HG03139 (cell line): ENCODE results near the gene RELN.
"Not testable (repeated sequence)": the region's sequence is repeated elsewhere in the genome, so short reads cannot be mapped to it uniquely, and the experiment has no call there.

Experiments
- ATAC-seq: cut with Tn5 transposase; IDR thresholded peaks from one replicate; pipeline ENCODE4 v1.9.1; 2021; ENCODE audit not compliant: unreplicated experiment

RELN gene

GRCh38 chr7:103524042-103524907, 465.2 kb downstream of the RELN start:
- no peak for ATAC-seq

- ATAC-seq: no peak
Measured at GRCh38 chr7:103521937-103522336, 467.5 kb downstream of the RELN start.

GRCh38 chr7:103504505-103505135, 484.8 kb downstream of the RELN start:
- ATAC-seq: no peak

- ATAC-seq: no peak
Measured at GRCh38 chr7:103501206-103501605, 488.3 kb downstream of the RELN start.

- ATAC-seq: no peak
Measured at GRCh38 chr7:103499976-103500375, 489.5 kb downstream of the RELN start.

- no peak for ATAC-seq
Measured at GRCh38 chr7:103487419-103487818, 502.0 kb downstream of the RELN start.

- ATAC-seq: not testable (repeated sequence)
Measured at GRCh38 chr7:103486873-103487272, 502.6 kb downstream of the RELN start.

- ATAC-seq: no peak
Measured at GRCh38 chr7:103480771-103481170, 508.7 kb downstream of the RELN start.

- no peak for ATAC-seq
Measured at GRCh38 chr7:103474956-103475355, 514.5 kb downstream of the RELN start.

GRCh38 chr7:103469095-103469948, 520.1 kb downstream of the RELN start:
- no peak for ATAC-seq

GRCh38 chr7:103466814-103467213, 522.6 kb downstream of the RELN start:
- no peak for ATAC-seq

- no peak for ATAC-seq
Measured at GRCh38 chr7:103462358-103462757, 527.1 kb downstream of the RELN start.

GRCh38 chr7:103447073-103447960, 542.1 kb downstream of the RELN start:
- ATAC-seq: no peak

- ATAC-seq: no peak
Measured at GRCh38 chr7:103446049-103446520, 543.4 kb downstream of the RELN start, which contains the start of gene SLC26A5. Gene SLC26A5 (minus strand): TSS chr7:103446207. CDS start chr7:103421514, 24,693 bp downstream.

- ATAC-seq: no peak
Measured at GRCh38 chr7:103445228-103446048, 544.0 kb downstream of the RELN start.

- no peak for ATAC-seq
Measured at GRCh38 chr7:103439661-103440060, 549.8 kb downstream of the RELN start.

- no peak for ATAC-seq
Measured at GRCh38 chr7:103437623-103438022, 551.8 kb downstream of the RELN start.

- ATAC-seq: no peak
Measured at GRCh38 chr7:103432712-103433111, 556.7 kb downstream of the RELN start.

- ATAC-seq: no peak
Measured at GRCh38 chr7:103425177-103425576, 564.3 kb downstream of the RELN start.
